ENCODE data around the gene YWHAE.

YWHAE gene

DNA sequence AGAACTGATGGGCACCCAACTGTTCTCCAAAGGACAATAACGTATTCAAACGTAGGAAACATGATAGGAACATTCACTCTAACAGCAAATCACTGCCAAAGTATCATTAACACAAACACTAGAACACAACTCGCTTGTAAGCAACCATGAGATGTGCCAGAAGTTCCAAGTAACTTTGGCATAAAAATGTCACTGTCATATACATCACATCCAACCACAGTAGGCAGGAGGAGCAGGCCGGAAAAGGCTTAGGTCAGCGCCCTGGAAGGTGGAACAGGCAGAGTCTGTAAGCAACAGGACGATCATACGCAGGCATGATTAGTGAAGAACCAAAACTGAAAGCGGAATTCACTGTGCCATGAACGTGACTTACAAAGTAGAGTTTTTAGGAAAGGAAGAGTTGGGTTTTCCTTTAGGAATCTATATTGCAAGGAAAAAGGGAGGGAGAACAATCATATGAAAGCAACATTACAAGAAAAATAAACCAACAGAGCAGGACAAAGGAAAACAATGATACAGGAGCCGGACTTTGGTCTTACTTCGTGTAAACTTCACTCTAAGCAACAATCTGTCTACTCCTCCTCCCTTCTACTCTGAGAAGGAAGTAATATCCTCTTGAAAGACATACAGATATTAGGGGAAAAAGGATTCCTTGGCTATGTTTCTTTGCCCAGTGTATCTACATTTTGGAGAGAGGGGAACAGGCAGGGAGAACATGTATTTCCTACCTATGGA, 52.3 kb downstream of the YWHAE start:
- Mint-ChIP-seq H3K27ac (peak overlapping the region; percentile 90), H3K36me3 (ENCODE audit: low read depth) (peaks cover 88% of the 10 kb centered on the region)

DNA sequence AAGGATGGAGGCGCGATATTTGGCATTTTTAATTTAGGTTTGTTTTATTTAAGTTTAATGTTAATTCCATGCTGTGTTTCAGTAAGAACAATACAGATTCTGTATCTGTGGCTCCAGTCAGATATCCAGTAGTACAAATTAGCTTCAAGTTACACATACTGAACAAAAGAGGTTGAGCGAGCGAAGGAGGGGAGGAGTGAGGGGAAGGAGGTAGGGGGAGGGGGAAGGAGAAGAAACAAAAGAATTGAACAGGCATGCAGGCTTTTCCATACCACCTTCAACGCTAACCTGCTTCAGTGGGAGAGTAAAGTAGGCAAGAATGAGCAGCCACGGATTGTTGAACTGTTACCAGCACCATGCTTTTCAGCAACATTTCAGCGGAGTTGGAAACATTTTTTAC, 55.5 kb downstream of the YWHAE start:
- H3K27me3 Mint-ChIP-seq (ENCODE audit: low read depth, poor library complexity): no peaks in the 10 kb centered on the region
- TF ChIP-seq, protein P1, sequence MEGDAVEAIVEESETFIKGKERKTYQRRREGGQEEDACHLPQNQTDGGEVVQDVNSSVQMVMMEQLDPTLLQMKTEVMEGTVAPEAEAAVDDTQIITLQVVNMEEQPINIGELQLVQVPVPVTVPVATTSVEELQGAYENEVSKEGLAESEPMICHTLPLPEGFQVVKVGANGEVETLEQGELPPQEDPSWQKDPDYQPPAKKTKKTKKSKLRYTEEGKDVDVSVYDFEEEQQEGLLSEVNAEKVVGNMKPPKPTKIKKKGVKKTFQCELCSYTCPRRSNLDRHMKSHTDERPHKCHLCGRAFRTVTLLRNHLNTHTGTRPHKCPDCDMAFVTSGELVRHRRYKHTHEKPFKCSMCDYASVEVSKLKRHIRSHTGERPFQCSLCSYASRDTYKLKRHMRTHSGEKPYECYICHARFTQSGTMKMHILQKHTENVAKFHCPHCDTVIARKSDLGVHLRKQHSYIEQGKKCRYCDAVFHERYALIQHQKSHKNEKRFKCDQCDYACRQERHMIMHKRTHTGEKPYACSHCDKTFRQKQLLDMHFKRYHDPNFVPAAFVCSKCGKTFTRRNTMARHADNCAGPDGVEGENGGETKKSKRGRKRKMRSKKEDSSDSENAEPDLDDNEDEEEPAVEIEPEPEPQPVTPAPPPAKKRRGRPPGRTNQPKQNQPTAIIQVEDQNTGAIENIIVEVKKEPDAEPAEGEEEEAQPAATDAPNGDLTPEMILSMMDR (IDR thresholded peaks at IDR 0.05): no peak
- peaks cover 31% of the 10 kb centered on the region for H3K4me1 Mint-ChIP-seq
- no peak overlapping the region for H3K4me3 Mint-ChIP-seq
- peak overlapping the region; percentile 16 for H3K27ac Mint-ChIP-seq
- no peak for DNase-seq
- peaks cover 4% of the 10 kb centered on the region for H3K9me3 Mint-ChIP-seq
- H3K36me3 Mint-ChIP-seq (ENCODE audit: low read depth): peaks cover 72% of the 10 kb centered on the region

More for the DNA sequence above, 52.3 kb downstream of the YWHAE start:
- no peak for DNase-seq
- TF ChIP-seq, protein P1 (IDR thresholded peaks at IDR 0.05): no peak
- H3K9me3 Mint-ChIP-seq: peaks cover 8% of the 10 kb centered on the region
- H3K4me3 Mint-ChIP-seq: no peak overlapping the region
- H3K27me3 Mint-ChIP-seq (ENCODE audit: low read depth, poor library complexity): no peaks in the 10 kb centered on the region
- peaks cover 31% of the 10 kb centered on the region for H3K4me1 Mint-ChIP-seq

- Mint-ChIP-seq H3K4me3 (no peak overlapping the region), H3K27me3 (ENCODE audit: low read depth, poor library complexity) (no peaks in the 10 kb centered on the region), H3K27ac (peak overlapping the region; percentile 94), H3K36me3 (ENCODE audit: low read depth) (peaks cover 73% of the 10 kb centered on the region), H3K4me1 (peaks cover 31% of the 10 kb centered on the region), H3K9me3 (peaks cover 4% of the 10 kb centered on the region)
- TF ChIP-seq, protein P1 (IDR thresholded peaks at IDR 0.05): no peak
- no peak for DNase-seq
Measured at GRCh38 chr17:1343554-1343953, 56.5 kb downstream of the YWHAE start.

GRCh38 chr17:1340371-1340770, 59.7 kb downstream of the YWHAE start:
- no peak overlapping the region for H3K4me3 Mint-ChIP-seq
- peaks cover 19% of the 10 kb centered on the region for H3K4me1 Mint-ChIP-seq
- DNase-seq: no peak
- TF ChIP-seq, protein P1 (IDR thresholded peaks at IDR 0.05): no peak
- peaks cover 56% of the 10 kb centered on the region for H3K36me3 Mint-ChIP-seq (ENCODE audit: low read depth)
- no peaks in the 10 kb centered on the region for H3K27me3 Mint-ChIP-seq (ENCODE audit: low read depth, poor library complexity)
- H3K9me3 Mint-ChIP-seq: peaks cover 4% of the 10 kb centered on the region
- peak overlapping the region; percentile 54 for H3K27ac Mint-ChIP-seq

DNA sequence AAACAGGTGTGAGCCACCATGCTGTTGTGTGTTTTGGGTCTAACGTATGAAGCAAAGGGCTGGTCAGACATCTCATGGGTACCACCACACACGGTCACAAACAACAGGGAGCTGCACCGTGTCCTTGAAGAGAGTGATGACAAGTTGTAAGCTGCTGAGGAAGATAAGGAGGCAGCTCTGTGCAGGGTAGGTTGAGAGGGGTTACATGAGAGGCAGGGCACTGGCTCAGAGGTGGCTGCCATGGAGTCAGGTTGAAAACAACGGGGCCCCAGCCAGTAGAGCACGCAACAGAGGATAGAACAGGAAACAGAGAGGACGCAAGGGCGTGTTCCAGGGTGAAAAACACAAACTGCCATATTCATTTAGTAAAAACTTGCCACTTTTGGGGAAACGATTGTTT, 68.3 kb downstream of the YWHAE start:
- DNase-seq: no peak
- no peak overlapping the region for H3K27ac Mint-ChIP-seq
- H3K27me3 Mint-ChIP-seq (ENCODE audit: low read depth, poor library complexity): peaks cover 15% of the 10 kb centered on the region
- peaks cover 27% of the 10 kb centered on the region for H3K4me1 Mint-ChIP-seq
- no peak overlapping the region for H3K4me3 Mint-ChIP-seq
- H3K36me3 Mint-ChIP-seq (ENCODE audit: low read depth): no peaks in the 10 kb centered on the region
- no peaks in the 10 kb centered on the region for H3K9me3 Mint-ChIP-seq
- TF ChIP-seq, protein P1 (IDR thresholded peaks at IDR 0.05): no peak
